A549 (cell line): Measurements from ENCODE around the gene GAB1.

ENCODE experiments used
- POLR2A ChIP-seq: IDR thresholded peaks from 2 replicates; pipeline ENCODE4 v1.6.1; 2012; ENCODE audit warnings: mild to moderate bottlenecking, low read length
- ZFP36 ChIP-seq: fragments of 450-650 bp; IDR thresholded peaks from 2 replicates; pipeline ENCODE4 v1.6.1; 2014; ENCODE audit warnings: borderline replicate concordance; ENCODE audit not compliant: partially characterized antibody
- TF ChIP-seq, protein P1 (sequence below): fragments of >200 bp; sonication (Bioruptor Twin); formaldehyde crosslinking; IDR thresholded peaks from 3 replicates; pipeline ENCODE4 v1.5.1; 2016
- TF ChIP-seq, protein P2 (sequence below): fragments of 200-600 bp; sonication (generic); IDR thresholded peaks from 2 replicates; pipeline ENCODE4 v1.6.1; 2016; ENCODE audit warnings: antibody characterized with exemption, mild to moderate bottlenecking, moderate library complexity

DNA sequence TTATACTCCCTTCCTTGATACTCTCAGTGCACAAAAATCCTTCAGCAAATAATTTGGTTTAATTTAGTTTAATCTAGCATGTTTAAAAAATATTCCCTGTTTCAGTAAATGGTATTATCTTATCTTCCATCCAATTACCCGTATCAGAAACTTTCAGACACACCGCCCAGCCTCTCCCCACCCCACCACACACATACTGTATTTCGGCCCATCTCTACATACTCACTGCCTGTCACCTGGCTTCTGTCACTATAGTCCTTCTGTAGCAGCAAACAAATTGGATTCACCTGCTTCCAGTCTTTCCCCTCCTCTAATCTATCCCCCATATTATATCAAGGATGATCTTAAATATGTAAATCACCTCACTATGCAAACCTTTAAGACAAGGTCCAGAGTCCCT, 24.8 kb upstream of the GAB1 start:
- TF ChIP-seq POLR2A (no peak), ZFP36 (no peak)
- TF ChIP-seq, protein P1, sequence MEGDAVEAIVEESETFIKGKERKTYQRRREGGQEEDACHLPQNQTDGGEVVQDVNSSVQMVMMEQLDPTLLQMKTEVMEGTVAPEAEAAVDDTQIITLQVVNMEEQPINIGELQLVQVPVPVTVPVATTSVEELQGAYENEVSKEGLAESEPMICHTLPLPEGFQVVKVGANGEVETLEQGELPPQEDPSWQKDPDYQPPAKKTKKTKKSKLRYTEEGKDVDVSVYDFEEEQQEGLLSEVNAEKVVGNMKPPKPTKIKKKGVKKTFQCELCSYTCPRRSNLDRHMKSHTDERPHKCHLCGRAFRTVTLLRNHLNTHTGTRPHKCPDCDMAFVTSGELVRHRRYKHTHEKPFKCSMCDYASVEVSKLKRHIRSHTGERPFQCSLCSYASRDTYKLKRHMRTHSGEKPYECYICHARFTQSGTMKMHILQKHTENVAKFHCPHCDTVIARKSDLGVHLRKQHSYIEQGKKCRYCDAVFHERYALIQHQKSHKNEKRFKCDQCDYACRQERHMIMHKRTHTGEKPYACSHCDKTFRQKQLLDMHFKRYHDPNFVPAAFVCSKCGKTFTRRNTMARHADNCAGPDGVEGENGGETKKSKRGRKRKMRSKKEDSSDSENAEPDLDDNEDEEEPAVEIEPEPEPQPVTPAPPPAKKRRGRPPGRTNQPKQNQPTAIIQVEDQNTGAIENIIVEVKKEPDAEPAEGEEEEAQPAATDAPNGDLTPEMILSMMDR, result no peak
- TF ChIP-seq, protein P2, sequence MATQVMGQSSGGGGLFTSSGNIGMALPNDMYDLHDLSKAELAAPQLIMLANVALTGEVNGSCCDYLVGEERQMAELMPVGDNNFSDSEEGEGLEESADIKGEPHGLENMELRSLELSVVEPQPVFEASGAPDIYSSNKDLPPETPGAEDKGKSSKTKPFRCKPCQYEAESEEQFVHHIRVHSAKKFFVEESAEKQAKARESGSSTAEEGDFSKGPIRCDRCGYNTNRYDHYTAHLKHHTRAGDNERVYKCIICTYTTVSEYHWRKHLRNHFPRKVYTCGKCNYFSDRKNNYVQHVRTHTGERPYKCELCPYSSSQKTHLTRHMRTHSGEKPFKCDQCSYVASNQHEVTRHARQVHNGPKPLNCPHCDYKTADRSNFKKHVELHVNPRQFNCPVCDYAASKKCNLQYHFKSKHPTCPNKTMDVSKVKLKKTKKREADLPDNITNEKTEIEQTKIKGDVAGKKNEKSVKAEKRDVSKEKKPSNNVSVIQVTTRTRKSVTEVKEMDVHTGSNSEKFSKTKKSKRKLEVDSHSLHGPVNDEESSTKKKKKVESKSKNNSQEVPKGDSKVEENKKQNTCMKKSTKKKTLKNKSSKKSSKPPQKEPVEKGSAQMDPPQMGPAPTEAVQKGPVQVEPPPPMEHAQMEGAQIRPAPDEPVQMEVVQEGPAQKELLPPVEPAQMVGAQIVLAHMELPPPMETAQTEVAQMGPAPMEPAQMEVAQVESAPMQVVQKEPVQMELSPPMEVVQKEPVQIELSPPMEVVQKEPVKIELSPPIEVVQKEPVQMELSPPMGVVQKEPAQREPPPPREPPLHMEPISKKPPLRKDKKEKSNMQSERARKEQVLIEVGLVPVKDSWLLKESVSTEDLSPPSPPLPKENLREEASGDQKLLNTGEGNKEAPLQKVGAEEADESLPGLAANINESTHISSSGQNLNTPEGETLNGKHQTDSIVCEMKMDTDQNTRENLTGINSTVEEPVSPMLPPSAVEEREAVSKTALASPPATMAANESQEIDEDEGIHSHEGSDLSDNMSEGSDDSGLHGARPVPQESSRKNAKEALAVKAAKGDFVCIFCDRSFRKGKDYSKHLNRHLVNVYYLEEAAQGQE, result no peak
